AG09319 (cell line): ENCODE results near the gene IL6ST.

Source experiments
- DNase-seq: peaks from one replicate; pipeline ENCODE4 v3.0.0-alpha.2; 2010; ENCODE audit warnings: low read depth; ENCODE audit errors: extremely low read depth
- CTCF ChIP-seq: IDR thresholded peaks from 2 replicates; pipeline ENCODE4 v1.5.1; 2011; ENCODE audit warnings: low read depth, mild to moderate bottlenecking, inconsistent platforms, low read length, moderate library complexity

Gene IL6ST

GRCh38 chr5:55927861-55928655, 66.7 kb downstream of the IL6ST start:
- no peak for TF ChIP-seq CTCF
- DNase-seq: no peak

- DNase-seq: no peak
- TF ChIP-seq CTCF: no peak
Measured at GRCh38 chr5:55926476-55926875, 68.3 kb downstream of the IL6ST start.

GRCh38 chr5:55925712-55926111, 69.1 kb downstream of the IL6ST start:
- no peak for DNase-seq
- no peak for TF ChIP-seq CTCF

GRCh38 chr5:55925181-55925580, 69.6 kb downstream of the IL6ST start:
- TF ChIP-seq CTCF: no peak
- no peak for DNase-seq

- TF ChIP-seq CTCF: no peak
- no peak for DNase-seq
Measured at GRCh38 chr5:55924744-55925143, 70.0 kb downstream of the IL6ST start.

- TF ChIP-seq CTCF: no peak
- no peak for DNase-seq
Measured at GRCh38 chr5:55923865-55924500, 70.8 kb downstream of the IL6ST start.

GRCh38 chr5:55923177-55923771, 71.5 kb downstream of the IL6ST start:
- no peak for TF ChIP-seq CTCF
- DNase-seq: no peak
